HG03108 (cell line): ENCODE measurements around the gene AOPEP.
"Not testable (repeated sequence)": the region's sequence is repeated elsewhere in the genome, so short reads cannot be mapped to it uniquely, and the experiment has no call there.

Experiments used
- ATAC-seq: cut with Tn5 transposase; IDR thresholded peaks from one replicate; pipeline ENCODE4 v1.9.1; 2021; ENCODE audit warnings: moderate library complexity; ENCODE audit not compliant: unreplicated experiment

The AOPEP gene

DNA sequence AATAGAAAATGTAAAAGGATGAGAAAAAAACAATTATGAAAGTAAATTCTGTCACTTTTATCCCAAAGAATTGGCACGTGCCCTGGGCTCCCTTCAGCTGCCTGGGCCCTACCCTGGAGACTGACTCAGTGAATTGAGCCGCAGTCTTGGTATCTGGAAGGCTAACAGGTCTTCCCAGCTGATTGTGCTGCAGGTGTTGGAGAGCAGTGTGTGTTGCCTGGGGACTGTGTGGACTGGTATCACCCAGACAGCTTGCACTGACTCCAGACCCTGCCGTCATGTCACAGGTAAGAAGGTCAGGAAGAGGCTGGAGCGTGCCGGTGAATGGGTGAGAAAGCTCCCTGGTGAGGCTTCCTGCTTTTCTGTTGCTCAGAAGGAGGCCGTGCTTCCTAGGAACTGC lies 83.3 kb downstream of the AOPEP start:
- no peak for ATAC-seq

DNA sequence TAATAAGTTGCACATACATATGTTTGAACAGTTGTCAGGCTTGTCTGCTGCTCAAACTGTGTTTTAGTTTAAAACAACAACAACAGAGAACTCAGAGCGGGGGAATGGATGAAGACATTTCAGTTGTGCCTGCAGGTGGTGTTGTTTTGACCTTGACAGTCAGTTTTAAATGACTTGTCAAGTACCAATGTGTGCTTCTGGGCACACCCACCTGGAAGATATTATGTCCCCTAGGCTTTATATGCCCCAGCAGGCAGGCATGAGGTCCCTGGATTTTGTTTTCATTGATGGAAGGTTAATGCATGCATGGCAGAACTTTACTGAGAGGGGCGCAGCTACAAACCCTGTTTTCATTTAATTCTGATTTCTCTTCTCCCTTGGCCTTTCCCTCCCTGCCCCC lies 84.6 kb downstream of the AOPEP start:
- no peak for ATAC-seq

DNA sequence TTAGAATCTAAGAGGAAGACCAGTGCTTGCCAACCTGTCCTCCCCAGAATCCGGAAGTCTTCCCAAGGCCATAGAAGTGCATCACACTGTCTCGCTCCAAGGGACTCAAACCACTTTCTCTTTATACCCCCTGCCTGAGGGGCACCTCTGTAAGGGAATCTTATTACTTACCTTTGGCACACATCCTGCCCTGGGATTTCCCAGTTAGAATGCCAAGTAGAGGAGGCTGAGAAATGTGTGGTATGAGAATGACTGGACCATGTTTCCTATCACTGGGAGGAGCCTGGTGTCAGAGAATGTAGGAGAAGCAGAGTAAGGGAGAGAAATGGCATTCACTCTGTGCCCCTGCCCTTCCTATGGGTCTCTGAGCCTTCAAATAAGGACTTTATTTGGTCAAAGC lies 85.8 kb downstream of the AOPEP start:
- no peak for ATAC-seq

DNA sequence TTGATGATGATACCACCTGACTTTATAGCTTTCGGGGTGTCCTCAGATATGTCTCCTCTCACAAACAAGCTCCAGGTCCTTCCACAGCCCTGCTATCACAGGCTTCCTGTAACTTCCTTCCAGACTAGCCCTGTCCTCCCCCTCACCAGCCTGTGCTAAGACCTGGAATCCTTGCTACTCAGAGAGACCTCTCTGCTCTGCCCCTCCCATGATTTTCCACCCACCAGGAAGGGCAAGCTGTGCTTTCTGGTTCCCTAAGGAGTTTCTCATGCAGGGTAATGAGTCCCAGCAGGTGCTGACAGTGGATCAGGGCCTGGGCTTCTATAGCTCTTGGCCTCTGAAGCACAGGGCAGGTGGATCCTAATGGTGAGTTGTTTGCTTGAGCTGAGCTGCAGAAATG lies 86.9 kb downstream of the AOPEP start:
- ATAC-seq = no peak

DNA sequence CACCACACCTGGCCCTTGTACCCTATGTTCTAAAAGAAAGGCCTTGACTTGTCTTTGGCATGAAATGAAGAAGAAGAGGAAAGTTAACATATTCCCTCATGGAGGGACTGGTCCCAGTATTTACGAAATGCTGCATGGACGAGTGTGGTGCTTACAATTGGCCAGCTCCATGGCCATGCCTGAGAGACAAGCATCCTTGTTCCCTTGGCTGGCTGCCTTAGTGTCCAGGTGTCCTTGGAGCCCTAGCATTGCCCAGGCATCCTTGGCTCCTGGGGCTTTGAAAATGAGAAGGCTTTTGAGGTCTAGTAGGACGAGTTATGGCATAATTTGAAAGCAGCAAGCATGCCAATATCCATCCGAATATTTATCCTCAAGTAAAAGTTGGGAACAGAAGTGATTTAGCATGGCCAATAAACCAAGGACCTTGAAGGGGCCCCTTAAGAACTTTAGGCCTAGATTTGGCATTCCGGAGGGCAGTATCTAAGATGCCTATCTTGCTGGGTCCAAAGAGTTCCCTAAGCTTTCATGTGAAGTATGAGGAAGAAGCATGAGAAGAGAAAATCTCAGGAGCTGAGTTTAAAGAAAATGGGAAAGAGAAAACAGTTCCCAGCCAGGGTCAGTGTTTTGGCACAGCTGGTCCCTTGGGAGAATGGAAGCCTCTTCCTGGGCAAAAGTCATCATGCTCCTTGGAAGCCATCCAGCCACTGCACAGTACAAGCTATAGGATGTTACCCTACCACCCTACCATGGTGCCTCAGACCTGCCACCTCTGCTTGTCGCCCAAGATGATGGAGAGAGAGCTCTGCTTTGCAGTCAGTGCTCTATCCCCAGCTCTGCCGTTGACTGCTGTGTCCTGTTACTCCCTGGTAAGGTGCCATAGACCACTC lies 91.0 kb downstream of the AOPEP start:
- no peak for ATAC-seq

DNA sequence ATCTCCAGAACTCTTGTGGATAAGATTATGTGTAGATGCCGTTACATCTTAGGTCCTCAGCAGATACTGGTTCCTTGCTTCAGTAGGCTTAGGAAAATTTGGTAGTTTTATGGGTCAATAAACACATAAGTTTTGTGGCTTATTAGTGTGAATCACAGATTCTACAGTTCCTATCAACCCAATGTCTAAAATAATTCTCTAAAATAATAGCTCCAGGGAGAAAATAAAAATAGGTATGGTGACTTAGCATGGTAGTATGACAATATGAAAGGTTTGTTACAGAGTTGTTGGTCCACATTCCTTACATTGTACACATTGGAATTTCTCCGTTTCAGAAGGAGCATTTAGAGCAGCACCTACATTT lies 91.7 kb downstream of the AOPEP start:
- no peak for ATAC-seq

DNA sequence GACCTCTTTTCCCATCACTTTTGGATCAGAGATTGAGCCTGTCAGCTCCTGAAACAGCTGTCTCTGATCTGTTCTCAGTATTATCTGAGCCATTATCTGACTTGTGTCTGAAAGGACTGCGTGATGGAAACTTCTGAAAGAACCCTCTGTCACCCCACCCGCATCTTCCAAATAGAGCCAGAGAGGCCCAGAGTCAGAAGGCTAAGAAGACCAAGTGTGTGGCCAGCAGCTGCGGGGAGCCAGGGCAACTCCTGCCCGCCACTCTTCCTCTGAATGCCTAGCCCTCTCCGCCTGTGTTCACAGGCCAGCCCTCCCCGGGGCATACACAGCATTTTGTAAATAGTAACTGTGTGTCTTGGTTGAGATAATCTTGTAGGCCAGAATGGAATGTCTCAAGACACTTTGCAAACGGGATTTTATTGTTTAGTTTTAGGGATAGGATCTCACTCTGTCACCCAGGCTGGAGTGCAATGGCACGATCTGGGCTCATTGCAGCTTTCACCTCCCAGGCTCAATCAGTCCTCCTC lies 92.7 kb downstream of the AOPEP start:
- no peak for ATAC-seq

DNA sequence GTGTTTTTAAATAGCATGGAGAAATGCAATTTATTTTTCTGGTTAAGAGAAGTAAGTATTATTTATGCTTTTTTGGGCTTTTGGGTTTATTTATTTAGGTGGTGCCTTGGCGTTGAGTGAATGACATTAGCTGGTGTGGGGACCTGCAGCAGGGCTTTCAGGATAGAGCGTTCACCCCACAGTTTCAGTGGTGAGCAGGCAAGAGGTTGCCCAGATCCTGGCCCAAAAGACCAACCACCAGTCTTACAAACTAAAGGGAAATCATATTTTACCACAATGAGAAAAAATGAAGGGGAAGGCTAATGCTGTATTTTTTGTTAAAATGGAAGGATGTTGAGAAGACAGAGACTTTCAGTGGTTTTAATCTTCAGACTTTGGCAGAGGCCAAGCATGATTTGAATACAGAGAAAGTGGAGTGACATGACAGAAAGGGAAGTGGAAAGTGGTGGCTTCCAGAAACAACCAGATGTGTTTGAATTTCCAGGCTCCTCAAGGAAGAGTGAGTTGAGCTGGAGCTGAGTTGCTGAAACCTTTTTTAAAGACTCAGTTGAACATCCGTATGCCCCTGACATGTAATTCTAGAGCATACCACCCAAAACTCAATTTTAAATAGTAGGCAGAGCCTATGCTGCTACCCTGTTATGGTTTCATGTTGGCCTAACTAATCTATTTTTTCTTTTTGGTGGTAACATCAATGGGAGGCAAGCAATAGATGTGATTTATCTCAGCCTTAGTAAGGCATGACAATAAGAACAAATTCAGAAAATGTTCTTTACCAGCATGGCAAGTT lies 94.8 kb downstream of the AOPEP start:
- peak; percentile 80 for ATAC-seq

DNA sequence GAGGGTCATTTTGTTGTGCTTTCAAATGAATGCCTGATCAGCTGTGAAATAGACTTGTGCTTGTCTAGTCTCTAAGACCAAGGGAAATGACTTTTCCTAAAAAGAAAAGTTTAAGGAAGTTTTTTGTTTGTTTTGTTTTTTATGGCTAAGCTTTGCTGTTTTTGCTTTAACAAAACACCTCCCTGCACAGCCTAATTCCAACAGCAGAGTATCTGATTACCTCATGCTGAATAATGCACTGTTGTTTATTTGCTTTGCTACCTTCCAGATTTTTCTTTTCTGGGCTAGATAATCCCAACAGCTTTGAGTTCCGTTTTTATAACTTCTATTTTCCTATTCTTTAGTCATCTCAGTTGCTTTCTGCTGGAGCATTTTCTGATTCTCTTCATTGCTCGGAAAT lies 95.8 kb downstream of the AOPEP start:
- no peak for ATAC-seq

DNA sequence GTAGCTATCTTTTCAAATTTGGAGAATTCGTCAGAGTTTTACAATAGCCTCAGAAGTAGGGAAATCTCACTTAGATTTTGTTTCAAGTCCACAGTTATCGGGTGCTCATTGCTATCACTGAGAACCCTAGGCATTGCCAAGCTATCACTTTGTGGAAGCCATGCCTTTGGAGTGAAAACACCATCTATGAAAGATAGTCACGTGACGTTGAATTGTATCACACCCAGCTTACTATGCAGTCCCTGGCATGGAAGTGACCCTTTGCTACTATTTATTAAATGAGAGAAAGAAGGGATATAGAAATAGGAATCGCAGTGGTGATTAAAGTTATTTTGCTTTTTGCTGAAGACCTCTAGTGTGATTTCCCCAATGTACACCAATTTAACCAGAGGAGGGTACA lies 97.2 kb downstream of the AOPEP start:
- ATAC-seq = no peak

DNA sequence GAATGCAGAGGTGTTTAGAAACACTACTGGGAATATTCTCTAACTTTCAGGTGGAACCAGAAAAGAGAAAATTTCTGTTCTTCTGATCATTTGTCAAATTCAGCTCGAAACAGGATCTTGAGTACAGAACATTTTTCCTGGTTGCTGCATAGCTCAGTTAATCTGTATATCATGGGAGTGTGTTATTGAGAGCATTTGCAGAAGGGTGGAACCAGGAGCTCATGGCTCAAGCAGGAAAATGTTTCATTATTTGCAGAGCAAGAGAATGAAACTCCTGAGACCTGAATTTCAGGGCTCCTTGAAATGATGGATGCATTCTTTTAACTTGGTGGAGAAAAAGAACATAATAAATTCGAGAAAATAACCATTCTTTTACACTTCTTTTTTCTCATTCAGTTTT lies 97.9 kb downstream of the AOPEP start:
- no peak for ATAC-seq

DNA sequence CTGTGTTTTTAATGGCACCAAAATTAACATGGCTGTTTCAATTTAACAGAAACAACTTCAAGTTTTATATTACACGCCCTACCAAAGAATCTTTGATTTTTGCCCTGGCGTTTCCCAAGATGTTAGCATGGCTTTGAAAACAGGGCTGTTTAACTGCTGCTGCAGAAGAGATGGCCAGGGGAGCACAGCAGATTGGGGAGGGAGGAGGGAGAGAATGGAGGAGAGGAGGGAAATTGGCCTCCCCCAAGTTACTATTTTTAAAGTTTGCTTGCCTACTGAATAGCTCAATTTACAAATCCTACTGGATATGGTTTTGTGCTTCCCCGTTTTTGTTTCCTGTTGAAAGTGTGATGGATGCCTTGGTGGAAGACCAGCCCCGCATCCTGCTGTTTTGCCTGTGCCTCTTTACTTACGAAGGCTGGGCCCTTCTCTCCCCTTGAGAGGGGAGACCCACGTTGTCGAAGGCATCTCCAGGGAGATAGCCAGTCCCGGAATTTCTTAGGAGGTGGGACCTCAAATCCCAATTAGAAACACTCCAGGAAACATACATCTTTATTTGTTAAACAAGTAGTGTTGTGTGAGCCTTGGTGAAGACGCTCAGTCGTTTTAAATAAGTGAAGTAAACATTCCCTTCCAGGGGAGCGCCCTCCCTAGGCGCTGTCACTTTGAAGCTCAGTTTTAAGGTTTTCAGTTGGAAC lies 98.6 kb downstream of the AOPEP start:
- ATAC-seq = no peak

DNA sequence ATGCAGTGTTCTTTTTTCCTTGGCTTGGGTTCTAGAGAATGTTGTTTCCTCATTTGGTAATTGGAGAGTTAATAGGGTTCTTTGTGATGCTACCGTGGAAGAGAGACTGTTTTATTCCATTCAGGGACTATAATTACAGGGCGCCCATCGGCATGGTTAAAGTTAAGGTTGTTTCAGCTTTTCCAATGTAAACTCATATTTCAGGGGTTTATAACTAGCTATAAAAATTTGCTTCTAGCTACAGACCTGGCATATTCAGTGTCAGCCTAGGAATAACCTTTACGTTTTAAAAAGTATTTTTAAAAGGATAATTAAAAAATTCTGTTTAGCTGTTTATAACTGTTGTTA lies 99.1 kb downstream of the AOPEP start:
- no peak for ATAC-seq

DNA sequence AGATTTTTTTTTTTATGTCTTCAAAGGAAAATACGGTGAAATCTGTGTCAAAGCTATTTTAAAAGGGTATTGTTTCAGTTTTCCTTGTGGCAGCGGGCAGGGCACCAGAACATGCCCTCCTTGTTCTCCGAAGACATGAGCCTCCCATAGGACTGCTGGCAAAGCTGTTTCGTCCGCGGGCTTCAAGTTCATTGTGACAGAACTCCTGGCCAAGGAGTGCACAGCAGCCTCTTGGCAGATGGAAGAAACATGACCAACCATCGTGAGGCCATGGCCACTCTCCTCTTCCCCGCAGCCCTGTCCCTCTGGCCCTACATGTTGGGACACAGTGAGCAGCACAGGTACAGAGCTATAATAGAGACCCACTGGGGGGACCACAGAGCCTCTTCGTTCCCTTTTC lies 99.5 kb downstream of the AOPEP start:
- ATAC-seq = no peak

DNA sequence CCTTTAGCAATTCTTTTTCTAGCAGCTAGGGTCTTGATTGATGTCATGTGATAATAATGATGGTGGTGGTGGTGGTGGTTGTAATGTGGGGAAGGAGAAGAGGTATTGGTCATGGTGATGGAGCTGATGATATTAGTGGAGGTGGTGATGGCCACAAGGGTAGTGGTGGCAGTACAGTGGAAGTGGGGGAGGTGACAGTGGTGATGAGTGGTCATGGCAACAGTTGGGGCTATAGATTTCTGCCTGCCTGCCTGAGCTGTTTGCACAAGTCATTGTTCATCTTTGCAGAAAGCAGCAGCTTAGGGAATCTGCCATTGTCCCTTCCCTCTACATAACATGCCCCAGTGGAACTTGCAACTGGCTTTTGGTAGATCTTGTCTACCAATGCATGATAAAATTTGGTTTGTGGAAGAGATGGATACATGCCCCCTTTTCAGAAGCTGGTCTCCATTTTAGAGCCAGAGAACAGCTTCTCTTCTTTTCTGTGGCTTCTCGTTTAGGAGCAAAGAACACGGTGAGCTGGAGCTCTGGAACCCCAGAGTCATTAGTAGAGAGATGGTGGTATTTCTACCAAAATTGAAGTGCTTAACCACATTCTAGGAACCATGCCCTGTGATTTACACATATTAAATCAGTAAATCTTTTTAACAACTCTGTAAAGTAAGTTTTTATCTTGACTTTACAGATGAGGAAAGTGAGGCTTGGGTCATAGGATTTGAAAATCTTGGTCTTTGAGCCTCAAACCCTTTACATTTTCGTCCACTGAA lies 100.3 kb downstream of the AOPEP start:
- ATAC-seq = no peak

DNA sequence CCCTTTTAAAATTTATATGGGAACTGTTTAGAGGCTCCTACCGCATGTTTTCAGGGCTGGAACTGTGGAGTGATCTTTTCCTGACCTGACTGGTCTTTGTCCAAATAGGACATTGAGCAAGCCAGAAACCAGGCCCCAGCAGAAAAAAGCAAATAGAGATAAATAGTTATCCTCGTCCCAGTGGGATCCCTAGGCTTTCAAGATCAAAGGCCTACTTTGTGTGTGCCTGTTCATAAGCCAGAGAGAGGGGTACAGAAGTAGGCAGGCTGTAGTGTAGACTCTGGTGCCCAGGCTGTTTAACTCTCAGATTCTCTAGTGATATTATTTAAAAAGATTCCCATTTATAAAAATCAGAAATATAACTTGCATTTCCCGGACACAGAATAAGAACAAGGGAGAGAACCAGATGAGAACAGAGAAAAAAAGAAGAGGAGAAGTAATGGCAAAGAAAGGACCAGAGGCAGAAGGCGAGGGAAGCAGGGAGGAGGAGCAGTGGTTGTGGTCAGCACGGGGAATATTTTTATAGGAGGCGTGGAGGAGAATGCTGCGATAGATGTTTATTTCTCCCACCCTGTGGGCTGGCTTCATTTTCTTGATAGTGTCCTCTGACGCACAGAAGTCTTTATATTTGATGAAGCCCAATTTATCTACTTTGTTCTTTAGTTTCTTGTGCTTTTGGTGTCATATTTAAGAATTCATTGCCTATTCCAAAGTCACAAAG lies 101.2 kb downstream of the AOPEP start:
- ATAC-seq = no peak

DNA sequence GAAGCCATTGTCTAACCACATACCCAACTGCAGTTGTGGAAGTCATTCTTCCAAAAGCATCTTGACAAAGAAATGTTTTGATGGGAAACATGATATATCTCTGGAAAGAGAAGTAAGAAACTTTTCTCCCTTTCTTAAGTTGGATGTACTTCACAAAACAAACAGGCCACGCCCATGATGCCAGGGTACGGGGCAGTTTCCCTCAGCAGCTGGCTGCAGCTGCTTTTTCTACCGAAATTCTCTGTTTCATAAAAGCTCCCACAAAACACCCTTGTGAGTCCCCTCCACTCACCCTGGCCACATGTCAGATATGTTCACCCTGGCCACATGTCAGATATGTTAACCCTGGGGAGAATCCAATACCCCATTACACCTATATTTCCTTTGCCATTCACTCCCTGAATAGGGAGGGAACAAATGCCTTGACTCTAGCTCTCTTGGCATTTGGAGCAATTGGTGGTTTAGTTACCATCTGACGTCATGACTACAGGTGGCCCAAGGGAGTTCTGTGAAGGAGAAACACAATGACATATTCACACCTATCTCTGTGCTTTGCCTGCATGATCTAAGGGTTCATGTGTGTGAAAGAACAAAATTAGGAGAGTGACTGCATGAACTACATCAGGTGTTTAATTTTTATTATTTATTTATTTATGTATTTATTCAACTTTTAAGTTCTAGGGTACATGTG lies 103.0 kb downstream of the AOPEP start:
- no peak for ATAC-seq

DNA sequence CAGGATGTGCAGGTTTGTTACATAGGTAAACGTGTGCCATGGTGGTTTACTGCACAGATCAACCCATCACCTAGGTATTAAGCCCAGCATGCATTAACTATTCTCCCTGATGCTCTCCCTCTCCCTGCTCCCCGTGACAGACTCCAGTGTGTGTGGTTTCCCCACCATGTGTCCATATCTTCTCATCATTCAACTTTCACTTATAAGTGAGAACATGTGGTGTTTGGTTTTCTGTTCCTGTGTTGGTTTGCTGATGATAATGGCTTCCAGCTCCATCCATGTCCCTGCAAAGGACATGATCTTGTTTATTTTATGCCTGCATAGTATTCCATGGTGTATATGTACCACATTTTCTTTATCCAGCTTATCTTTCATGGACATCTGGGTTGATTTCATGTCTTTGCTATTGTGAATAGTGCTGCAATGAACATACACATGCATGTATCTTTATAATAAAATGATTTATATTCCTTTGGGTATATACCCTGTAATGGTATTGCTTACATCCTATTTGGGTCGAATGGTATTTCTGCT lies 103.6 kb downstream of the AOPEP start:
- not testable (repeated sequence) for ATAC-seq

DNA sequence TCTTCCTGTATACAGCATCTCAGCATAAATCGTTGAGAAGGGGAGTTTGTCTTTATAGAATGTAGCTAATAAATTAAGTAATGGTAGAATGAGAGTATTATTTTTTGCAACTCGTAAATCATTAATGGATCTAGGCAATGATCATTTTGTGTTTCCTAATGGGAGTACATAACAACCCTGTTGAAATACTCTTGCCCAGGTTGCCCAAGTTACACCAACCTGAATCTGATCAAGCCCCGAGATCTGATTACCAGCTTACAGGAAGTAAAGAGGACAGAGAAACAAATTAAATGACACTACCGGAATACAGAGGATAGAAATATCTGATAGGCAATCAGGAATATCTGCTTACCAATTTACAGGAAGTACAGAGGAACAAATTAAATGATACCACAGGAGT lies 107.3 kb downstream of the AOPEP start:
- ATAC-seq = no peak
